Measurements from ENCODE around the gene C1orf122.

Gene C1orf122

GRCh38 chr1:37828410-37829074 lies 21.0 kb downstream of the C1orf122 start:
- H3K4me1 ChIP-seq (ENCODE audit: control insufficient read depth in 2 of 2, insufficient read depth in 1 of 2, low read depth in 1 of 2, low read length in 2 of 2): no peaks in the 10 kb centered on the region
- no peak overlapping the region for H3K14ac ChIP-seq (ENCODE audit: low read length)
- H3K18ac ChIP-seq (ENCODE audit: low read length): no peak overlapping the region
- no peak overlapping the region for H2AFZ ChIP-seq (ENCODE audit: low read length)
- no peaks in the 10 kb centered on the region for H3K27me3 ChIP-seq (ENCODE audit: control insufficient read depth in 3 of 3, insufficient read depth in 3 of 3, low read depth in 1 of 3, low read length in 3 of 3)
- H4K91ac ChIP-seq (ENCODE audit: low read depth, low read length, poor library complexity): no peak overlapping the region
- H3K27ac ChIP-seq (replicated peaks; ENCODE audit: low read length): no peak overlapping the region
- no peak overlapping the region for H3K9ac ChIP-seq (ENCODE audit: low read depth, low read length, poor library complexity)
- no peak overlapping the region for H4K8ac ChIP-seq (ENCODE audit: low read depth, low read length)
- H2BK12ac ChIP-seq (ENCODE audit: low read length): no peak overlapping the region
- no peak overlapping the region for H2BK120ac ChIP-seq (ENCODE audit: low read depth, low read length)
- no peaks in the 10 kb centered on the region for H3K9me3 ChIP-seq (replicated peaks in 1 of 2; ENCODE audit: control insufficient read depth in 2 of 2, insufficient read depth in 1 of 2, low read depth in 1 of 2, low read length in 2 of 2)
- H3K4me3 ChIP-seq (ENCODE audit: low read length in 2 of 2): no peak overlapping the region
- no peak overlapping the region for H3K23ac ChIP-seq (ENCODE audit: low read depth, low read length, poor library complexity)
- no peak overlapping the region for H2AK5ac ChIP-seq (ENCODE audit: low read depth, low read length)
- WGBS, 2 donors (ENCODE audit: extremely low coverage in 2 of 2, insufficient read length in 2 of 2, insufficient replicate concordance in 1 of 2): no CpG with 5 or more reads among the region's 12 CpGs
- peaks cover 10 to 78% of the 10 kb centered on the region in 2 donors for H3K36me3 ChIP-seq (replicated peaks in 1 of 2; ENCODE audit: control insufficient read depth in 2 of 2, insufficient read depth in 2 of 2, low read length in 2 of 2)
- no peaks in the 10 kb centered on the region for H3K79me1 ChIP-seq (ENCODE audit: low read depth, low read length)
- no peak overlapping the region for H3K4ac ChIP-seq (ENCODE audit: low read length)
- H2BK5ac ChIP-seq (ENCODE audit: low read length): no peak overlapping the region
- DNase-seq (ENCODE audit: low spot score): no peak
- H3K4me2 ChIP-seq (ENCODE audit: insufficient read depth, low read length, poor library complexity, severe bottlenecking): no peak overlapping the region
- no peak overlapping the region for H2BK15ac ChIP-seq (ENCODE audit: low read length)

- no peak overlapping the region for H2BK120ac ChIP-seq (ENCODE audit: low read depth, low read length)
- H2BK5ac ChIP-seq (ENCODE audit: low read length): no peak overlapping the region
- H2AFZ ChIP-seq (ENCODE audit: low read length): no peak overlapping the region
- no peaks in the 10 kb centered on the region for H3K4me1 ChIP-seq (ENCODE audit: control insufficient read depth in 2 of 2, insufficient read depth in 1 of 2, low read depth in 1 of 2, low read length in 2 of 2)
- no peak overlapping the region for H4K91ac ChIP-seq (ENCODE audit: low read depth, low read length, poor library complexity)
- no peak overlapping the region for H3K4ac ChIP-seq (ENCODE audit: low read length)
- H3K27me3 ChIP-seq (ENCODE audit: control insufficient read depth in 3 of 3, insufficient read depth in 3 of 3, low read depth in 1 of 3, low read length in 3 of 3): no peaks in the 10 kb centered on the region
- no peak overlapping the region for H2BK12ac ChIP-seq (ENCODE audit: low read length)
- H3K18ac ChIP-seq (ENCODE audit: low read length): no peak overlapping the region
- no peak overlapping the region for H3K4me3 ChIP-seq (ENCODE audit: low read length in 2 of 2)
- peaks cover 16 to 84% of the 10 kb centered on the region in 2 donors for H3K36me3 ChIP-seq (replicated peaks in 1 of 2; ENCODE audit: control insufficient read depth in 2 of 2, insufficient read depth in 2 of 2, low read length in 2 of 2)
- H2BK15ac ChIP-seq (ENCODE audit: low read length): no peak overlapping the region
- H3K27ac ChIP-seq (replicated peaks; ENCODE audit: low read length): no peak overlapping the region
- no peak overlapping the region for H3K14ac ChIP-seq (ENCODE audit: low read length)
- H3K4me2 ChIP-seq (ENCODE audit: insufficient read depth, low read length, poor library complexity, severe bottlenecking): no peak overlapping the region
- no peak overlapping the region for H3K23ac ChIP-seq (ENCODE audit: low read depth, low read length, poor library complexity)
- no peak overlapping the region for H4K8ac ChIP-seq (ENCODE audit: low read depth, low read length)
- no CpG with 5 or more reads among the region's 4 CpGs for WGBS, 2 donors (ENCODE audit: extremely low coverage in 2 of 2, insufficient read length in 2 of 2, insufficient replicate concordance in 1 of 2)
- H3K79me1 ChIP-seq (ENCODE audit: low read depth, low read length): no peaks in the 10 kb centered on the region
- DNase-seq (ENCODE audit: low spot score): no peak
- no peaks in the 10 kb centered on the region for H3K9me3 ChIP-seq (replicated peaks in 1 of 2; ENCODE audit: control insufficient read depth in 2 of 2, insufficient read depth in 1 of 2, low read depth in 1 of 2, low read length in 2 of 2)
- H3K9ac ChIP-seq (ENCODE audit: low read depth, low read length, poor library complexity): no peak overlapping the region
- H2AK5ac ChIP-seq (ENCODE audit: low read depth, low read length): no peak overlapping the region
Measured at GRCh38 chr1:37831109-37831508, 23.5 kb downstream of the C1orf122 start.

DNA sequence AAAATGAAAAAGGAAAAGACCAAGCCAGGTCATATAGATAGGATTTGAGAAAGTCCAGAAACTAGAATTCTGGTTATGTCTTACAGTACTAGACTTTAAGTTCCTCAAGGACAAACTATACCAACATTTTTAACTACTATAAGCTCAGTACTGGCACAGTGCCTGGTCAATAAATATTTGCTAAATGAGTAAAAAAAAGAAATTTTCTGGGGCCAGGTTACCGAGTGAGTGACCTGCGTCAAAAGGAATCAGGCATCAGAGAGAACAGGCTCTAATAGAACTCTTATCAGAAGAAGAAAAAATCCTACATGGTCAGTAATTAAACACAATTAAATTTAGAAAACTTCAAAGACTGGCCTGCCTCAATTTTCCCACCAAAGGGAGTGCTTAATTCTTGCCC lies 24.2 kb downstream of the C1orf122 start:
- Histone ChIP-seq H3K27me3 (ENCODE audit: control insufficient read depth in 3 of 3, insufficient read depth in 3 of 3, low read depth in 1 of 3, low read length in 3 of 3) (no peaks in the 10 kb centered on the region), H3K9me3 (replicated peaks in 1 of 2; ENCODE audit: control insufficient read depth in 2 of 2, insufficient read depth in 1 of 2, low read depth in 1 of 2, low read length in 2 of 2) (no peaks in the 10 kb centered on the region), H3K4ac (ENCODE audit: low read length) (no peak overlapping the region), H2BK120ac (ENCODE audit: low read depth, low read length) (no peak overlapping the region), H2BK5ac (ENCODE audit: low read length) (no peak overlapping the region), H4K91ac (ENCODE audit: low read depth, low read length, poor library complexity) (no peak overlapping the region), H3K4me1 (ENCODE audit: control insufficient read depth in 2 of 2, insufficient read depth in 1 of 2, low read depth in 1 of 2, low read length in 2 of 2) (no peaks in the 10 kb centered on the region), H3K4me3 (ENCODE audit: low read length in 2 of 2) (no peak overlapping the region), H2AK5ac (ENCODE audit: low read depth, low read length) (no peak overlapping the region), H3K14ac (ENCODE audit: low read length) (no peak overlapping the region), H2AFZ (ENCODE audit: low read length) (no peak overlapping the region), H3K79me1 (ENCODE audit: low read depth, low read length) (no peaks in the 10 kb centered on the region), H3K23ac (ENCODE audit: low read depth, low read length, poor library complexity) (no peak overlapping the region), H3K36me3 (replicated peaks in 1 of 2; ENCODE audit: control insufficient read depth in 2 of 2, insufficient read depth in 2 of 2, low read length in 2 of 2) (peaks cover 16 to 84% of the 10 kb centered on the region in 2 donors), H4K8ac (ENCODE audit: low read depth, low read length) (no peak overlapping the region), H2BK15ac (ENCODE audit: low read length) (no peak overlapping the region), H3K27ac (replicated peaks; ENCODE audit: low read length) (no peak overlapping the region), H3K4me2 (ENCODE audit: insufficient read depth, low read length, poor library complexity, severe bottlenecking) (no peak overlapping the region), H3K18ac (ENCODE audit: low read length) (no peak overlapping the region), H3K9ac (ENCODE audit: low read depth, low read length, poor library complexity) (no peak overlapping the region), H2BK12ac (ENCODE audit: low read length) (no peak overlapping the region)
- no CpG with 5 or more reads among the region's 2 CpGs for WGBS, 2 donors (ENCODE audit: extremely low coverage in 2 of 2, insufficient read length in 2 of 2, insufficient replicate concordance in 1 of 2)
- DNase-seq (ENCODE audit: low spot score): no peak

- no CpG with 5 or more reads among the region's 3 CpGs for WGBS, 2 donors (ENCODE audit: extremely low coverage in 2 of 2, insufficient read length in 2 of 2, insufficient replicate concordance in 1 of 2)
- H3K27me3 ChIP-seq (ENCODE audit: control insufficient read depth in 3 of 3, insufficient read depth in 3 of 3, low read depth in 1 of 3, low read length in 3 of 3): no peaks in the 10 kb centered on the region
- no peak overlapping the region for H4K91ac ChIP-seq (ENCODE audit: low read depth, low read length, poor library complexity)
- H3K23ac ChIP-seq (ENCODE audit: low read depth, low read length, poor library complexity): no peak overlapping the region
- H3K36me3 ChIP-seq (replicated peaks in 1 of 2; ENCODE audit: control insufficient read depth in 2 of 2, insufficient read depth in 2 of 2, low read length in 2 of 2): peaks cover 25 to 91% of the 10 kb centered on the region in 2 donors
- no peak overlapping the region for H3K14ac ChIP-seq (ENCODE audit: low read length)
- no peak overlapping the region for H2BK5ac ChIP-seq (ENCODE audit: low read length)
- H3K4ac ChIP-seq (ENCODE audit: low read length): no peak overlapping the region
- no peak overlapping the region for H2AK5ac ChIP-seq (ENCODE audit: low read depth, low read length)
- H3K27ac ChIP-seq (replicated peaks; ENCODE audit: low read length): no peak overlapping the region
- H2BK15ac ChIP-seq (ENCODE audit: low read length): no peak overlapping the region
- no peak overlapping the region for H2BK12ac ChIP-seq (ENCODE audit: low read length)
- no peak overlapping the region for H3K4me2 ChIP-seq (ENCODE audit: insufficient read depth, low read length, poor library complexity, severe bottlenecking)
- H2AFZ ChIP-seq (ENCODE audit: low read length): no peak overlapping the region
- H3K9ac ChIP-seq (ENCODE audit: low read depth, low read length, poor library complexity): no peak overlapping the region
- no peak overlapping the region for H3K4me3 ChIP-seq (ENCODE audit: low read length in 2 of 2)
- H3K18ac ChIP-seq (ENCODE audit: low read length): no peak overlapping the region
- DNase-seq (ENCODE audit: low spot score): no peak
- H2BK120ac ChIP-seq (ENCODE audit: low read depth, low read length): no peak overlapping the region
- no peak overlapping the region for H4K8ac ChIP-seq (ENCODE audit: low read depth, low read length)
- peaks cover 3% of the 10 kb centered on the region for H3K79me1 ChIP-seq (ENCODE audit: low read depth, low read length)
- H3K9me3 ChIP-seq (replicated peaks in 1 of 2; ENCODE audit: control insufficient read depth in 2 of 2, insufficient read depth in 1 of 2, low read depth in 1 of 2, low read length in 2 of 2): no peaks in the 10 kb centered on the region
- no peaks in the 10 kb centered on the region for H3K4me1 ChIP-seq (ENCODE audit: control insufficient read depth in 2 of 2, insufficient read depth in 1 of 2, low read depth in 1 of 2, low read length in 2 of 2)
Measured at GRCh38 chr1:37836788-37837187, 29.2 kb downstream of the C1orf122 start.
